Nucleus accumbens (tissue), 56 donors: Measurements from ENCODE around the gene STX7.

Experiments
- DNase-seq, 56 donors: peaks; one replicate each; lab custom pipeline; 2025; lab: John Stamatoyannopoulos, UW

The STX7 gene

GRCh38 chr6:132418235-132418965 lies 94.5 kb downstream of the STX7 start:
- no peak for DNase-seq

GRCh38 chr6:132414761-132415160 lies 98.2 kb downstream of the STX7 start:
- DNase-seq = no peak

- no peak for DNase-seq
Observed at GRCh38 chr6:132414322-132414721, 98.6 kb downstream of the STX7 start.

- DNase-seq = no peak
Observed at GRCh38 chr6:132413499-132413802, 99.5 kb downstream of the STX7 start.

- no peak for DNase-seq
Observed at GRCh38 chr6:132412656-132413498, 100.0 kb downstream of the STX7 start.

GRCh38 chr6:132411296-132411695 lies 101.6 kb downstream of the STX7 start:
- DNase-seq = no peak

GRCh38 chr6:132410830-132411229 lies 102.1 kb downstream of the STX7 start:
- DNase-seq = no peak

- DNase-seq = no peak
Observed at GRCh38 chr6:132405143-132405915, 107.6 kb downstream of the STX7 start.

- DNase-seq = no peak
Observed at GRCh38 chr6:132404736-132405135, 108.2 kb downstream of the STX7 start.

- no peak for DNase-seq
Observed at GRCh38 chr6:132404330-132404729, 108.6 kb downstream of the STX7 start.

GRCh38 chr6:132401618-132402285 lies 111.2 kb downstream of the STX7 start:
- no peak for DNase-seq

- DNase-seq = peak in 5 of 56 donors; percentile 2 to 35 (median 18)
Observed at GRCh38 chr6:132400883-132401617, 111.9 kb downstream of the STX7 start, which contains the start of gene MOXD1. Gene MOXD1, minus strand, starts transcription at chr6:132401475. Its CDS starts 49 bp downstream, at chr6:132401426.

GRCh38 chr6:132400555-132400882 lies 112.4 kb downstream of the STX7 start:
- no peak for DNase-seq

GRCh38 chr6:132399376-132400074 lies 113.4 kb downstream of the STX7 start:
- no peak for DNase-seq
